Testis (tissue), 5 donors: ENCODE measurements around the gene SLC16A12. TPM values are rescaled to one million over a fixed set of nuclear protein-coding genes. Genes with fewer than 3 reads are reported as not detected.

Experiments used
- DNase-seq: peaks from one replicate; pipeline ENCODE4 v3.0.0-alpha.2; 2019
- H3K27ac ChIP-seq, 2 donors: fragments of 200-600 bp; sonication (generic); one replicate each; pipeline ENCODE4 v1.5.1; 2019
- H3K27me3 ChIP-seq: fragments of 200-600 bp; sonication (generic); one replicate; pipeline ENCODE4 v1.5.1; 2019
- H3K36me3 ChIP-seq: fragments of 200-600 bp; sonication (generic); one replicate; pipeline ENCODE4 v1.5.1; 2017; ENCODE audit warnings: low read depth; ENCODE audit errors: missing control alignments
- H3K4me1 ChIP-seq: fragments of 200-600 bp; sonication (generic); one replicate; pipeline ENCODE4 v1.5.1; 2019
- H3K4me3 ChIP-seq, 2 donors: fragments of 200-600 bp; sonication (generic); one replicate each; pipeline ENCODE4 v1.5.1; 2017 to 2019
- H3K9me3 ChIP-seq: fragments of 200-600 bp; sonication (generic); one replicate; pipeline ENCODE4 v1.5.1; 2017
- POLR2A ChIP-seq: fragments of 450-650 bp; IDR thresholded peaks from one replicate; pipeline ENCODE4 v1.6.1; 2017; ENCODE audit warnings: antibody characterized with exemption, mild to moderate bottlenecking, moderate library complexity
- WGBS, 2 donors: methylation state at CpG; one replicate each; pipeline ENCODE4 v1.1.5; 2018; 5-methylcytosine and 5-hydroxymethylcytosine counted together
- intact Hi-C: fragments of 100-400 bp; cut with DNase I; formaldehyde crosslinking; loops from one replicate; pipeline ENCODE4 v1.15.1; 2023; ENCODE audit warnings: low total_unique reads
- long read RNA-seq, 2 donors: transcript quantifications; one replicate each; lab custom pipeline, GENCODE V29; 2026
- polyA plus RNA-seq: library from polyadenylated mRNA; stranded (reverse); fragments of 350-450 nt; fragmentation: Illumina TruSeq; extraction: RNeasy Lipid Tissue Mini Kit (QIAGEN cat#74804); gene quantifications from one replicate; pipeline ENCODE4 v1.2.3, GENCODE V29; 2014; ENCODE audit warnings: low read depth, low replicate concordance; ENCODE audit not compliant: insufficient read depth
- total RNA-seq, 2 donors: library from RNA; depleted of rRNA; stranded (reverse); fragments of >200 nt; gene quantifications; one replicate each; pipeline ENCODE4 v1.2.3, GENCODE V29; 2016
- TF ChIP-seq, protein P1 (sequence below), 3 experiments: fragments of 450-650 bp in 2 of 3; fragments of 200-600 bp in 1 of 3; sonication (generic) in 1 of 3; IDR thresholded peaks; one replicate each; pipeline ENCODE4 v1.5.1; 2016 to 2019; ENCODE audit warnings: antibody characterized with exemption in 3 of 3, mild to moderate bottlenecking in 2 of 3, moderate library complexity in 1 of 3

The SLC16A12 gene
- total RNA-seq (1 to 10 TPM; 1.9 to 6.0 TPM), polyA plus RNA-seq (2.8 TPM)
- long read RNA-seq, donor 1: 0 reads
- long read RNA-seq, donor 2: 0 reads

GRCh38 chr10:89535171-89536012 is at the start of gene SLC16A12:
SLC16A12 (minus strand) TSS chr10:89535594; CDS start chr10:89462578, 73,016 bp downstream.
- WGBS, 2 donors: 1% methylated on average over 16 to 50 of the region's 87 CpGs
- H3K36me3 ChIP-seq: no peaks in the 10 kb centered on the region
- peak; percentile 36 for DNase-seq
- no peaks in the 10 kb centered on the region for H3K27me3 ChIP-seq
- intact Hi-C loops: loop anchor here (10.0 kb wide), 1 partner anchor 61 kb away; no protein-coding TSS in a partner anchor
- peak within 1 kb of the TSS; percentile 34 to 82 for H3K27ac ChIP-seq
- TF ChIP-seq, protein P1, sequence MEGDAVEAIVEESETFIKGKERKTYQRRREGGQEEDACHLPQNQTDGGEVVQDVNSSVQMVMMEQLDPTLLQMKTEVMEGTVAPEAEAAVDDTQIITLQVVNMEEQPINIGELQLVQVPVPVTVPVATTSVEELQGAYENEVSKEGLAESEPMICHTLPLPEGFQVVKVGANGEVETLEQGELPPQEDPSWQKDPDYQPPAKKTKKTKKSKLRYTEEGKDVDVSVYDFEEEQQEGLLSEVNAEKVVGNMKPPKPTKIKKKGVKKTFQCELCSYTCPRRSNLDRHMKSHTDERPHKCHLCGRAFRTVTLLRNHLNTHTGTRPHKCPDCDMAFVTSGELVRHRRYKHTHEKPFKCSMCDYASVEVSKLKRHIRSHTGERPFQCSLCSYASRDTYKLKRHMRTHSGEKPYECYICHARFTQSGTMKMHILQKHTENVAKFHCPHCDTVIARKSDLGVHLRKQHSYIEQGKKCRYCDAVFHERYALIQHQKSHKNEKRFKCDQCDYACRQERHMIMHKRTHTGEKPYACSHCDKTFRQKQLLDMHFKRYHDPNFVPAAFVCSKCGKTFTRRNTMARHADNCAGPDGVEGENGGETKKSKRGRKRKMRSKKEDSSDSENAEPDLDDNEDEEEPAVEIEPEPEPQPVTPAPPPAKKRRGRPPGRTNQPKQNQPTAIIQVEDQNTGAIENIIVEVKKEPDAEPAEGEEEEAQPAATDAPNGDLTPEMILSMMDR (IDR thresholded peaks at IDR 0.05): no peak
- no peak for TF ChIP-seq POLR2A
- H3K4me1 ChIP-seq: peaks cover 3% of the 10 kb centered on the region
- H3K4me3 ChIP-seq: peak within 1 kb of the TSS; percentile 62 to 71
- no peaks in the 10 kb centered on the region for H3K9me3 ChIP-seq

DNA sequence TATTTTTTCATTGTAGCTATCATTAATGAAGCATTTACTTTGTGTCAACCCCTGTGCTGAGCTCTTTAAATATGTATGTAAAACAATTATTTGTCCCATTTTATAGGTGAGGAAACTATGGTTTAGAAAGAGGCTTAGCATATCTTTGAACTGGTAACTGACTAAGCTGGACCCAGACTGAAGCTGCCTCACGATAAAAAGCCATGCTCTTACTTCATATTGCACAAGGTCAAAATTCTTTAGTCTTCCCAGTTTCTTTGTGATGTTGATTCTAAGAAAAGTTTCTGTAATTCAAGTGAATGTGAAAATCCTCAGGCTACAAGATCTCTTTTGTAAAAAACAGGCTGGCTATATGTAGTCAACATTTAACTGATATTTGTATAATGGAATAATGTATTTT is 46.6 kb upstream of the SLC16A12 start:
- Histone ChIP-seq H3K36me3 (no peaks in the 10 kb centered on the region), H3K9me3 (no peaks in the 10 kb centered on the region), H3K4me3 (no peak overlapping the region), H3K27ac (no peak overlapping the region), H3K4me1 (no peaks in the 10 kb centered on the region), H3K27me3 (no peaks in the 10 kb centered on the region)
- intact Hi-C loops: no loop called here
- DNase-seq: no peak
- 76 to 84% methylated on average over 1 of the region's 1 CpG for WGBS, 2 donors
- TF ChIP-seq, protein P1 (IDR thresholded peaks at IDR 0.05): no peak
- TF ChIP-seq POLR2A: no peak

GRCh38 chr10:89580243-89580642 is 44.8 kb upstream of the SLC16A12 start:
- H3K27me3 ChIP-seq: no peaks in the 10 kb centered on the region
- H3K36me3 ChIP-seq: no peaks in the 10 kb centered on the region
- H3K4me3 ChIP-seq: no peak overlapping the region
- no peaks in the 10 kb centered on the region for H3K9me3 ChIP-seq
- DNase-seq: no peak
- no peaks in the 10 kb centered on the region for H3K4me1 ChIP-seq
- TF ChIP-seq, protein P1 (IDR thresholded peaks at IDR 0.05): no peak
- no peak for TF ChIP-seq POLR2A
- 89 to 95% methylated on average over 4 of the region's 4 CpGs for WGBS, 2 donors
- intact Hi-C loops: no loop called here
- H3K27ac ChIP-seq: no peak overlapping the region

DNA sequence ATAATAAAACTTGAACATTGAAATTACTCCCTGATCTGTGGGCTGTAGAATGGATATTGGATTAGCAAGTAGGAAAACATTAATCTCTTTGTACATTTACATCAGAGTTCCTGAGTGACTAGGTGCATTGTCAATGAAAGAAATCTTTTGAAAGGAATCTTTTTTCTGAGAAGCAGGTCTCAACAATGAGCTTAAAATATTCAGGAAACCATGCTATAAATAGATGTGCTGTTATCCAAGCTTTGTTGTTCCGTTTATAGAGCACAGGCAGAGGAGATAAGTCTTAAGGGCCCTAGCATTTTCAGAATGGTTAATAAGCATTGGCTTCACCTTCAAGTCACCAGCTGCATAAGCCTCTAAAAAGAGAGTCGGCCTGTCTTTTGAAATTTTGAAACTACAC is 41.3 kb upstream of the SLC16A12 start:
- 86 to 87% methylated on average over 2 of the region's 2 CpGs for WGBS, 2 donors
- no peak overlapping the region for H3K4me3 ChIP-seq
- no peaks in the 10 kb centered on the region for H3K9me3 ChIP-seq
- no peaks in the 10 kb centered on the region for H3K4me1 ChIP-seq
- H3K27ac ChIP-seq: no peak overlapping the region
- no peak for DNase-seq
- intact Hi-C loops: no loop called here
- TF ChIP-seq, protein P1 (IDR thresholded peaks at IDR 0.05): no peak
- TF ChIP-seq POLR2A: no peak
- H3K36me3 ChIP-seq: no peaks in the 10 kb centered on the region
- no peaks in the 10 kb centered on the region for H3K27me3 ChIP-seq
